ENCODE measurements around the gene CPLX4.

GRCh38 chr18:59265974-59266369 lies 52.5 kb downstream of the CPLX4 start:
- TF ChIP-seq CTCF (IDR thresholded peaks at IDR 0.05) (no peak), POLR2A (IDR thresholded peaks at IDR 0.05) (no peak)

Measured in tibial nerve (tissue), 3 donors.